ENCODE data around the gene B3GLCT.

DNA sequence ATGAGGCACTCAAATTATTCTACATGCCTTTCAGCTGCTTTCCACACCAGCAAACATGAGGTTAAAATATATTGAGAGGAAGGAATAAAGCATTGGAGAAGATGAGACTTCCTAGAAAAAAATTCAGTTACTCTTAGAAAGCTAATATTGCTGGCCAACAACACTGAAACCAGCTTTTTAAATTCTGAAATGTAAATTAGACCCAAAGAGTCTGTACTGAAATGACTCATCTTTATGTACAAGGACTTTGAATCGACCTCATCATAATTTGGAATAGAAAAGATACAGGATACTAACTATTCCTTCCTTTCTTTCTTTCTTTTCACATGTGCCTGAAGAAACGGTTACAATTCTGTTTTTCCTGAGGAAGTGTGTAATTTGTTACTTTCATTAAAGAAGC lies 31.6 kb upstream of the B3GLCT start:
- TF ChIP-seq EZH2 (IDR thresholded peaks at IDR 0.05; ENCODE audit: borderline replicate concordance, insufficient read depth, low read length, poor library complexity, severe bottlenecking) (no peak), CTCF (IDR thresholded peaks at IDR 0.05; ENCODE audit: poor library complexity, severe bottlenecking) (no peak), POLR2AphosphoS5 (IDR thresholded peaks at IDR 0.05) (no peak), TAF1 (IDR thresholded peaks at IDR 0.05; ENCODE audit: low read depth) (no peak), REST (IDR thresholded peaks at IDR 0.05; ENCODE audit: borderline replicate concordance) (no peak)
